ENCODE results near the gene DLK2. TPM values are rescaled to one million over a fixed set of nuclear protein-coding genes. Genes with fewer than 3 reads are reported as not detected.
"Not testable (repeated sequence)": the region's sequence is repeated elsewhere in the genome, so short reads cannot be mapped to it uniquely, and the experiment has no call there.

Gene DLK2
- total and polyA plus RNA-seq, 7 experiments from 2014 or later: 0.30 to 1.6 (median 0.56) TPM

GRCh38 chr6:43425083-43425482 is 30.3 kb downstream of the DLK2 start:
- H3K9me3 Mint-ChIP-seq; H3K9me3 ChIP-seq (ENCODE audit: control insufficient read depth in 2 of 3, low read length in 3 of 3); CTCF ChIA-PET; H3K27ac ChIP-seq (ENCODE audit: low read depth, low read length); H3K4me3 Mint-ChIP-seq; ATAC-seq; H3K27me3 Mint-ChIP-seq; DNase-seq; H3K27me3 ChIP-seq (ENCODE audit: control insufficient read depth in 2 of 2, insufficient read depth in 2 of 2, low read length in 2 of 2); POLR2A ChIA-PET; H3K36me3 Mint-ChIP-seq; H3K4me3 ChIP-seq (ENCODE audit: low read length); H3K36me3 ChIP-seq (ENCODE audit: control insufficient read depth in 2 of 3, insufficient read depth in 3 of 3, low read length in 3 of 3); H3K27ac Mint-ChIP-seq: not testable (repeated sequence)
- H3K4me1 ChIP-seq (ENCODE audit: control insufficient read depth in 2 of 2, insufficient read depth in 2 of 2, low read length in 2 of 2): peaks cover 11 to 12% of the 10 kb centered on the region in 2 donors
- peaks cover 15 to 23% (median 20%) of the 10 kb centered on the region in 7 donors for H3K4me1 Mint-ChIP-seq
- intact Hi-C loops (cut with micrococcal nuclease): loop anchor here (5.0 kb wide), 5 partner anchors 443 to 1878 kb away; partner anchors contain the start of genes CNPY3 (in 1 of the 2), FOXP4 (in 1 of the 2), MRPS10 (in 1 of the 2) and PPP2R5D (in 1 of the 2)

DNA sequence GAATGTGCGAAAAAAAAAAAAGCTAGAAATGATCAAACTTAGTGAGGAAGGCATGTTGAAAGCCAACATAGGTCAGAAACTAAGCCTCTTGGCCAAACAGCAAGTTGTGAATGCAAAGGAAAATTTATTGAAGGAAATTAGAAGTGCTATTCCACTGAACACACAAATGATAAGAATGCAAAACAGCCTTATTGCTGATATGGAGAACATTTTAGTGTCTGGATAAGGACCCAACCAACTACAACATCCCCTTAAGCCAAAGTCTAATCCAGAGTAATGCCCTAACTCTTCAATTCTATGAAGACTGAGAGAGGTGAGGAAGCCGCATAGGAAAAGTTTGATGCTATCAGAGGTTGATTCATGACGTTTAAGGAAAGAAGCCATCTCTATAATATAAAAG is 33.5 kb downstream of the DLK2 start:
- ChIA-PET CTCF (interaction anchor here (0.6 kb wide), 1 partner anchor 60 kb away, joined by 3 read pairs; no protein-coding TSS in a partner anchor), POLR2A (interaction anchor here (0.6 kb wide), 2 partner anchors 85 to 262 kb away, joined by 3 to 4 read pairs; no protein-coding TSS in a partner anchor)
- Mint-ChIP-seq H3K27me3 (peaks cover 0 to 26% (median 0%) of the 10 kb centered on the region in 5 donors), H3K36me3 (no peaks in the 10 kb centered on the region), H3K4me3 (no peak overlapping the region), H3K27ac (no peak overlapping the region), H3K9me3 (peaks cover 0 to 1% (median 0%) of the 10 kb centered on the region in 11 donors), H3K4me1 (peaks cover 0 to 3% (median 0%) of the 10 kb centered on the region in 7 donors)
- Histone ChIP-seq H3K27ac (ENCODE audit: low read depth, low read length) (no peak overlapping the region), H3K27me3 (ENCODE audit: control insufficient read depth in 2 of 2, insufficient read depth in 2 of 2, low read length in 2 of 2) (no peaks in the 10 kb centered on the region), H3K4me1 (ENCODE audit: control insufficient read depth in 2 of 2, insufficient read depth in 2 of 2, low read length in 2 of 2) (no peaks in the 10 kb centered on the region), H3K36me3 (ENCODE audit: control insufficient read depth in 2 of 3, insufficient read depth in 3 of 3, low read length in 3 of 3) (no peaks in the 10 kb centered on the region), H3K9me3 (ENCODE audit: control insufficient read depth in 2 of 3, low read length in 3 of 3) (no peaks in the 10 kb centered on the region), H3K4me3 (ENCODE audit: low read length) (no peak overlapping the region)
- no peak for ATAC-seq
- intact Hi-C loops (cut with micrococcal nuclease): no loop called here
- no peak for DNase-seq

DNA sequence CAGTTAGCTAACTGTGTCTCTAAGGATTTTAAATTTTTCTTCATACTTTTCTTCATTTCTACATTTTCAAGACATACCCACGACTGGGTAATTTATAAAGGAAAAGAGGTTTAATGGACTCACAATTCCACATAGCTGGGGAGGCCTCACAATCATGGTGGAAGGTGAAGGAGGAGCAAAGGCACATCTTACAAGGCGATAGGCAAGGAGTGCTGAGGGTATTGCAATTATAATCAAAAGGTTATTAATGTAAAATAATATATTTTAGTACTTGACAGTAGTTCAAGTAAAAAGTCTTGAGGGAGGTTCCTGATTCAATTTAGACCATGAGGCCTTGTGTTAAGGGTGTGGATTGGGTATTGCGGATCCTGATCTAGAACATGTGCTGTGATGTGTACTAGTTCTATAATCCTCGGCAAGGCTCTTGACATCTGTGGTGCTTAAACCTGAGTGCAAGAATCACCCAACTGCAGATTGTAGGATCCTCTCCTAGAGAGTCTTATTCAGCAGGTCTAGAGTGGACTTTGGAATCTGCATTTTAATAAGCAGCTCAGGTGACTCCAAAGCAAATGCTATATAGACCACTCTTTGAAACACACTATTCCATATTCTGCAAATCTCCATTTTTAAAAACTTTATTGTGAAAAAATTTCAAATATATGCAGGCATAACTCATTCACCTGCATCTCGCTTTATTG is 35.2 kb downstream of the DLK2 start:
- Mint-ChIP-seq H3K4me3 (no peak overlapping the region), H3K9me3 (peaks cover 0 to 1% (median 0%) of the 10 kb centered on the region in 11 donors), H3K27ac (no peak overlapping the region), H3K4me1 (no peaks in the 10 kb centered on the region), H3K27me3 (peaks cover 0 to 32% (median 0%) of the 10 kb centered on the region in 5 donors), H3K36me3 (no peaks in the 10 kb centered on the region)
- intact Hi-C loops (cut with micrococcal nuclease): no loop called here
- H3K36me3 ChIP-seq (ENCODE audit: control insufficient read depth in 2 of 3, insufficient read depth in 3 of 3, low read length in 3 of 3): no peaks in the 10 kb centered on the region
- ChIA-PET POLR2A (interaction anchor here (0.8 to 1.2 kb wide), 2 partner anchors 11 to 30 kb away, joined by 3 to 4 read pairs; no protein-coding TSS in a partner anchor), CTCF (no interaction called here)
- no peaks in the 10 kb centered on the region for H3K9me3 ChIP-seq (ENCODE audit: control insufficient read depth in 2 of 3, low read length in 3 of 3)
- no peaks in the 10 kb centered on the region for H3K4me1 ChIP-seq (ENCODE audit: control insufficient read depth in 2 of 2, insufficient read depth in 2 of 2, low read length in 2 of 2)
- H3K4me3 ChIP-seq (ENCODE audit: low read length): no peak overlapping the region
- no peak for ATAC-seq
- no peak for DNase-seq
- H3K27me3 ChIP-seq (ENCODE audit: control insufficient read depth in 2 of 2, insufficient read depth in 2 of 2, low read length in 2 of 2): no peaks in the 10 kb centered on the region
- H3K27ac ChIP-seq (ENCODE audit: low read depth, low read length): no peak overlapping the region

DNA sequence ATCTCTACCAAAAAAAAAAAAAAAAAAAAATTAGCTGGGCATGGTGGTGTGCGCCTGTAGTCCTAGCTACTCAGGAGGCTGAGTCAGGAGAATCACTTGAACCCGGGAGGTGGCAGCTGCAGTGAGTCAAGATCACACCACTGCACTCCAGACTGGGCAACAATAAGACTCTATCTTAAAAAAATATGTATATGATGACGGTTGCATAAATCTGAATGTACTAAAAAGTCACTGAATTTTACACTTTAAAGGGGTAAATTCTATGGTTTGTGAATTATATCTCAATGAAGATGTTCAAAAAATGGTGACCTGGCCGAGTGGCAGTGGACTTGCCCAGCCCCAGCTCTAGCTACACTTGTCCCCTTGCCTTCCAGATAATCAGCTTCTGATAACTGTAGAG is 38.4 kb downstream of the DLK2 start:
- POLR2A ChIA-PET: no interaction called here
- Mint-ChIP-seq H3K27ac (no peak overlapping the region), H3K36me3 (no peaks in the 10 kb centered on the region), H3K4me3 (no peak overlapping the region), H3K9me3 (peaks cover 0 to 2% (median 0%) of the 10 kb centered on the region in 11 donors), H3K4me1 (no peaks in the 10 kb centered on the region), H3K27me3 (peaks cover 0 to 30% (median 0%) of the 10 kb centered on the region in 5 donors)
- ATAC-seq (no peak), DNase-seq (no peak)
- intact Hi-C loops (cut with micrococcal nuclease): no loop called here
- no peaks in the 10 kb centered on the region for H3K4me1 ChIP-seq (ENCODE audit: control insufficient read depth in 2 of 2, insufficient read depth in 2 of 2, low read length in 2 of 2)
- no peaks in the 10 kb centered on the region for H3K9me3 ChIP-seq (ENCODE audit: control insufficient read depth in 2 of 3, low read length in 3 of 3)
- CTCF ChIA-PET: no interaction called here
- H3K27ac ChIP-seq (ENCODE audit: low read depth, low read length): no peak overlapping the region
- H3K4me3 ChIP-seq (ENCODE audit: low read length): no peak overlapping the region
- no peaks in the 10 kb centered on the region for H3K36me3 ChIP-seq (ENCODE audit: control insufficient read depth in 2 of 3, insufficient read depth in 3 of 3, low read length in 3 of 3)
- no peaks in the 10 kb centered on the region for H3K27me3 ChIP-seq (ENCODE audit: control insufficient read depth in 2 of 2, insufficient read depth in 2 of 2, low read length in 2 of 2)

- H3K27ac ChIP-seq (ENCODE audit: low read depth, low read length); H3K9me3 Mint-ChIP-seq; CTCF ChIA-PET; H3K4me1 ChIP-seq (ENCODE audit: control insufficient read depth in 2 of 2, insufficient read depth in 2 of 2, low read length in 2 of 2); H3K9me3 ChIP-seq (ENCODE audit: control insufficient read depth in 2 of 3, low read length in 3 of 3); POLR2A ChIA-PET; intact Hi-C loops (cut with micrococcal nuclease); DNase-seq; ATAC-seq; H3K36me3 ChIP-seq (ENCODE audit: control insufficient read depth in 2 of 3, insufficient read depth in 3 of 3, low read length in 3 of 3); H3K36me3 Mint-ChIP-seq; H3K27ac Mint-ChIP-seq; H3K4me1 Mint-ChIP-seq; H3K4me3 Mint-ChIP-seq; H3K4me3 ChIP-seq (ENCODE audit: low read length); H3K27me3 ChIP-seq (ENCODE audit: control insufficient read depth in 2 of 2, insufficient read depth in 2 of 2, low read length in 2 of 2): not testable (repeated sequence)
- peaks cover 0 to 34% (median 0%) of the 10 kb centered on the region in 5 donors for H3K27me3 Mint-ChIP-seq
Measured at GRCh38 chr6:43415275-43415674, 40.1 kb downstream of the DLK2 start.

GRCh38 chr6:43413002-43413401 is 42.3 kb downstream of the DLK2 start:
- H3K27me3 ChIP-seq (ENCODE audit: control insufficient read depth in 2 of 2, insufficient read depth in 2 of 2, low read length in 2 of 2): no peaks in the 10 kb centered on the region
- no peaks in the 10 kb centered on the region for H3K4me1 ChIP-seq (ENCODE audit: control insufficient read depth in 2 of 2, insufficient read depth in 2 of 2, low read length in 2 of 2)
- H3K27ac Mint-ChIP-seq: no peak overlapping the region
- peaks cover 0 to 2% (median 0%) of the 10 kb centered on the region in 11 donors for H3K9me3 Mint-ChIP-seq
- no peaks in the 10 kb centered on the region for H3K4me1 Mint-ChIP-seq
- DNase-seq (no peak), ATAC-seq (no peak)
- intact Hi-C loops (cut with micrococcal nuclease): no loop called here
- H3K4me3 Mint-ChIP-seq: no peak overlapping the region
- no peaks in the 10 kb centered on the region for H3K9me3 ChIP-seq (ENCODE audit: control insufficient read depth in 2 of 3, low read length in 3 of 3)
- H3K36me3 Mint-ChIP-seq: no peaks in the 10 kb centered on the region
- H3K27ac ChIP-seq (ENCODE audit: low read depth, low read length): no peak overlapping the region
- H3K36me3 ChIP-seq (ENCODE audit: control insufficient read depth in 2 of 3, insufficient read depth in 3 of 3, low read length in 3 of 3): no peaks in the 10 kb centered on the region
- ChIA-PET POLR2A (no interaction called here), CTCF (no interaction called here)
- H3K27me3 Mint-ChIP-seq: peaks cover 0 to 41% (median 0%) of the 10 kb centered on the region in 5 donors
- H3K4me3 ChIP-seq (ENCODE audit: low read length): no peak overlapping the region

- Histone ChIP-seq H3K36me3 (ENCODE audit: control insufficient read depth in 2 of 3, insufficient read depth in 3 of 3, low read length in 3 of 3) (no peaks in the 10 kb centered on the region), H3K9me3 (ENCODE audit: control insufficient read depth in 2 of 3, low read length in 3 of 3) (no peaks in the 10 kb centered on the region), H3K27ac (ENCODE audit: low read depth, low read length) (no peak overlapping the region), H3K4me1 (ENCODE audit: control insufficient read depth in 2 of 2, insufficient read depth in 2 of 2, low read length in 2 of 2) (no peaks in the 10 kb centered on the region), H3K27me3 (ENCODE audit: control insufficient read depth in 2 of 2, insufficient read depth in 2 of 2, low read length in 2 of 2) (no peaks in the 10 kb centered on the region), H3K4me3 (ENCODE audit: low read length) (no peak overlapping the region)
- Mint-ChIP-seq H3K9me3 (peaks cover 0 to 2% (median 0%) of the 10 kb centered on the region in 11 donors), H3K27ac (no peak overlapping the region), H3K4me3 (no peak overlapping the region), H3K27me3 (peaks cover 0 to 38% (median 0%) of the 10 kb centered on the region in 5 donors), H3K4me1 (no peaks in the 10 kb centered on the region), H3K36me3 (no peaks in the 10 kb centered on the region)
- intact Hi-C loops (cut with micrococcal nuclease): no loop called here
- POLR2A ChIA-PET: no interaction called here
- CTCF ChIA-PET: no interaction called here
- DNase-seq: no peak
- ATAC-seq: no peak
Measured at GRCh38 chr6:43412541-43412940, 42.8 kb downstream of the DLK2 start.

Data from naive thymus-derived CD4-positive, alpha-beta T cell (primary cell).